Smooth muscle cell (in vitro differentiated cells): ENCODE data around the gene RPS6KA5. TPM values are rescaled to one million over a fixed set of nuclear protein-coding genes. Genes with fewer than 3 reads are reported as not detected.
"Not testable (repeated sequence)": the region's sequence is repeated elsewhere in the genome, so short reads cannot be mapped to it uniquely, and the experiment has no call there.

Source experiments
- DNase-seq: peaks from one replicate; lab custom pipeline; 2025; ENCODE audit not compliant: unreplicated experiment; lab: John Stamatoyannopoulos, UW
- H2AFZ ChIP-seq: fragments of 200-600 bp; sonication (generic); 2 replicates; pipeline ENCODE4 v1.6.0; 2016; ENCODE audit warnings: antibody characterized with exemption, low read depth, mild to moderate bottlenecking
- H3F3A ChIP-seq: fragments of 200-600 bp; sonication (generic); 2 replicates; pipeline ENCODE4 v1.6.0; 2017; ENCODE audit warnings: antibody characterized with exemption, low read depth
- H3K27ac ChIP-seq: fragments of 200-600 bp; sonication (generic); 2 replicates; pipeline ENCODE4 v1.5.1; 2016; ENCODE audit warnings: low read depth, mild to moderate bottlenecking
- H3K27me3 ChIP-seq: fragments of 200-600 bp; sonication (generic); 2 replicates; pipeline ENCODE4 v1.6.1; 2016; ENCODE audit warnings: low read depth, mild to moderate bottlenecking
- H3K36me3 ChIP-seq: fragments of 200-600 bp; sonication (generic); 2 replicates; pipeline ENCODE4 v1.5.1; 2016; ENCODE audit warnings: low read depth
- H3K4me1 ChIP-seq: fragments of 200-600 bp; sonication (generic); 2 replicates; pipeline ENCODE4 v1.5.1; 2016; ENCODE audit warnings: low read depth
- H3K4me2 ChIP-seq: fragments of 200-600 bp; sonication (generic); 2 replicates; pipeline ENCODE4 v1.6.0; 2016; ENCODE audit warnings: mild to moderate bottlenecking
- H3K4me3 ChIP-seq: fragments of 200-600 bp; sonication (generic); 2 replicates; pipeline ENCODE4 v1.5.1; 2016; ENCODE audit warnings: mild to moderate bottlenecking
- H3K79me2 ChIP-seq: fragments of 200-600 bp; sonication (generic); 2 replicates; pipeline ENCODE4 v1.6.0; 2016; ENCODE audit warnings: low read depth, mild to moderate bottlenecking
- H3K9ac ChIP-seq: fragments of 200-600 bp; sonication (generic); 2 replicates; pipeline ENCODE4 v1.6.0; 2016; ENCODE audit warnings: low read depth
- H3K9me3 ChIP-seq: fragments of 200-600 bp; sonication (generic); replicated peaks from 2 replicates; pipeline ENCODE4 v1.5.1; 2016; ENCODE audit warnings: low read depth
- H4K20me1 ChIP-seq: fragments of 200-600 bp; sonication (generic); 2 replicates; pipeline ENCODE4 v1.6.0; 2016; ENCODE audit warnings: low read depth
- WGBS: methylation state at CpG from one replicate; pipeline ENCODE4 v1.1.7; 2016; ENCODE audit warnings: low lambda C conversion rate; 5-methylcytosine and 5-hydroxymethylcytosine counted together
- polyA plus RNA-seq: library from polyadenylated mRNA; unstranded; fragments of >200 nt; fragmentation: Nextera tagmentation; extraction: Ambion mirVana; gene quantifications from 2 replicates; pipeline ENCODE4 v1.2.1, GENCODE V29; 2016
- total RNA-seq: library from RNA; depleted of rRNA; stranded (reverse); fragments of >200 nt; gene quantifications from 2 replicates; pipeline ENCODE4 v1.2.3, GENCODE V29; 2014
- TF ChIP-seq, protein P1 (sequence below): fragments of 200-600 bp; sonication (generic); IDR thresholded peaks from 2 replicates; pipeline ENCODE4 v1.5.1; 2017; ENCODE audit warnings: borderline replicate concordance, mild to moderate bottlenecking, antibody characterized with exemption; ENCODE audit not compliant: insufficient read depth, poor library complexity, severe bottlenecking

Gene RPS6KA5
- total and polyA plus RNA-seq, 2 experiments from 2014 or later, result 1.0 to 1.5 TPM

DNA sequence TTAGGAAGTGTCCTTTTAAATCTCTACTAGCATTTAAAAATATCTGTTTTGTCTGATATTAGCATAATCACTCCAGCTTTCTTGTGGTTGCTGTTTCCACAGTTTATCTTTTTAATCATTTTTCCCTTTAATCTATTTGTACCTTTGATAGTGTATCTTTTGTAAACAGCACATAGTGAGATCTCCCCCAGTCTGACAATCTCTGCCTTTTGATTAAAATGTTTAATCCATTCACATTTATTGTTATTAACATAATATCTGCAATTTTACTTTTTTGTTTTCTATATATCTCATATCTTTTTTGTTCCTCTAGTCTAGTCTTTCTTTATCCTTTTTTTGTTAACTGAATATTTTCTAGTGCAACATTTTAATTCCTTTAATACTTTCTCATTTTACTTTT is 104.2 kb downstream of the RPS6KA5 start:
- no peak overlapping the region for H2AFZ ChIP-seq
- peaks cover 3% of the 10 kb centered on the region for H3K36me3 ChIP-seq
- H3F3A ChIP-seq, result no peaks in the 10 kb centered on the region
- no peak overlapping the region for H3K4me2 ChIP-seq
- TF ChIP-seq, protein P1, sequence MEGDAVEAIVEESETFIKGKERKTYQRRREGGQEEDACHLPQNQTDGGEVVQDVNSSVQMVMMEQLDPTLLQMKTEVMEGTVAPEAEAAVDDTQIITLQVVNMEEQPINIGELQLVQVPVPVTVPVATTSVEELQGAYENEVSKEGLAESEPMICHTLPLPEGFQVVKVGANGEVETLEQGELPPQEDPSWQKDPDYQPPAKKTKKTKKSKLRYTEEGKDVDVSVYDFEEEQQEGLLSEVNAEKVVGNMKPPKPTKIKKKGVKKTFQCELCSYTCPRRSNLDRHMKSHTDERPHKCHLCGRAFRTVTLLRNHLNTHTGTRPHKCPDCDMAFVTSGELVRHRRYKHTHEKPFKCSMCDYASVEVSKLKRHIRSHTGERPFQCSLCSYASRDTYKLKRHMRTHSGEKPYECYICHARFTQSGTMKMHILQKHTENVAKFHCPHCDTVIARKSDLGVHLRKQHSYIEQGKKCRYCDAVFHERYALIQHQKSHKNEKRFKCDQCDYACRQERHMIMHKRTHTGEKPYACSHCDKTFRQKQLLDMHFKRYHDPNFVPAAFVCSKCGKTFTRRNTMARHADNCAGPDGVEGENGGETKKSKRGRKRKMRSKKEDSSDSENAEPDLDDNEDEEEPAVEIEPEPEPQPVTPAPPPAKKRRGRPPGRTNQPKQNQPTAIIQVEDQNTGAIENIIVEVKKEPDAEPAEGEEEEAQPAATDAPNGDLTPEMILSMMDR, result no peak
- no peaks in the 10 kb centered on the region for H4K20me1 ChIP-seq
- no peak overlapping the region for H3K4me3 ChIP-seq
- no peaks in the 10 kb centered on the region for H3K27me3 ChIP-seq
- no peak overlapping the region for H3K9ac ChIP-seq
- no peaks in the 10 kb centered on the region for H3K79me2 ChIP-seq
- peaks cover 7% of the 10 kb centered on the region for H3K9me3 ChIP-seq
- no peak overlapping the region for H3K27ac ChIP-seq
- DNase-seq, result no peak
- H3K4me1 ChIP-seq, result no peaks in the 10 kb centered on the region

DNA sequence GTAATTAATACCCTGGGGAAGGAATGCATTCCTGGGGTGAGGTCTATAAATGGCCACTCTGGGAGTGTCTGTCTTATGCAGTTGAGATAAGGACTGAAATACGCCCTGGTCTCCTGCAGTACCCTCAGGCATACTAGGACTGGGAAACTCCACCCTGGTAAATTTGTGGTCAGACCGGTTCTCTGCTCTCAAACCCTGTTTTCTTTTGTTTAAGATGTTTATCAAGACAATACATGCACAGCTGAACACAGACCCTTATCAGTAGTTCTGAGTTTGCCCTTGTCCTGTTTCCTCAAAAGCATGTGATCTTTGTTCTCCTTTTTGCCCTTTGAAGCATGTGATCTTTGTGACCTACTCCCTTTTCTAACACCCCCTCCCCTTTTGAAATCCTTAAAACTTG is 106.8 kb downstream of the RPS6KA5 start:
- WGBS, result 85% methylated on average over 2 of the region's 2 CpGs

DNA sequence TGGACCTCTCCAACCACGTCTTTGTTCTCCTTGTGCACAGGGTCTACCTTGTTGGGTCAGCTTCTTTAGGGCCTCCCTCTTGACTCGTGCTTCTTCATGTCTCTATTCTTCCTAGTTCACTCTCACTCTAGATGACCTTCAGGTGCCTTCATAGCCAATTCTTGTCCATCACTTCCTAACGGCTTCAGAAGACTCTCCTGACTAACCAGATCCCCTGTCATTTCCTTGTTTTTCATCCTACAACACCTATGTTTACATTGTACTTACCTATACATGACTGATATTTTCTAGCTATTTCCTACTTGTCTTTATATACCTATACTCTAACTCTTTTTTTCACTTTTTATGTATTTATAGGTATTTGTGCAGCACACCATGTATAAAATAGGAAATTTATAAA is 117.1 kb downstream of the RPS6KA5 start:
- Histone ChIP-seq H4K20me1 (no peaks in the 10 kb centered on the region), H3K4me1 (no peaks in the 10 kb centered on the region), H3K9ac (no peak overlapping the region), H3K36me3 (no peaks in the 10 kb centered on the region), H3K9me3 (no peaks in the 10 kb centered on the region), H3K4me3 (no peak overlapping the region), H3F3A (no peaks in the 10 kb centered on the region), H3K79me2 (no peaks in the 10 kb centered on the region), H3K27me3 (no peaks in the 10 kb centered on the region), H3K27ac (no peak overlapping the region), H3K4me2 (no peak overlapping the region), H2AFZ (no peak overlapping the region)
- TF ChIP-seq, protein P1, result no peak
- WGBS, result 93% methylated on average over 3 of the region's 3 CpGs
- no peak for DNase-seq

More for the DNA sequence above, 106.8 kb downstream of the RPS6KA5 start:
- H3F3A ChIP-seq, H3K4me3 ChIP-seq, H3K9me3 ChIP-seq, H3K4me2 ChIP-seq, H3K36me3 ChIP-seq, H3K4me1 ChIP-seq, H2AFZ ChIP-seq, H3K79me2 ChIP-seq, H3K27me3 ChIP-seq, H3K27ac ChIP-seq, H3K9ac ChIP-seq, DNase-seq, H4K20me1 ChIP-seq: not testable (repeated sequence)

DNA sequence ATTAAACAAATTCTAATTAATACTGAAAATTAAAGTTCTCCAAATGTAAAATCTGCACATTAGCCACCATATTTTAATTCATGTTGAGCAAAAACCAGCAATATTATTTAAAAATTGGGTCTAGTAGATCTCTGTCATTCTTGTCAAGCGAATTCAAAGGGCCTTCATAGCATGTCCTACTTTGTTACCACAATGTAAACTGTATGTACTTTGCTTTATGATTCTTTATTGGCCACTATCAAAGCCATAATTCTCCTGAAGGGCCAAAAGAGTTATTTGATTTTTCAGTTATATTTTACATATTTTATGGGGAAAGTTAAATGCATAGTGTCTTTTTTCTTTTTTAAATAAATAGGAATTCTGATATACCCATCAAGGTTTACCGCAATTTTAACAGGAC is 117.9 kb downstream of the RPS6KA5 start:
- WGBS, result 93% methylated on average over 2 of the region's 2 CpGs
- H4K20me1 ChIP-seq, result no peaks in the 10 kb centered on the region

More for the DNA sequence above, 117.9 kb downstream of the RPS6KA5 start:
- Histone ChIP-seq H3F3A (no peaks in the 10 kb centered on the region), H3K9ac (no peak overlapping the region), H3K9me3 (no peaks in the 10 kb centered on the region), H3K27ac (no peak overlapping the region), H3K4me1 (no peaks in the 10 kb centered on the region), H2AFZ (no peak overlapping the region), H3K4me2 (no peak overlapping the region), H3K36me3 (no peaks in the 10 kb centered on the region), H3K79me2 (no peaks in the 10 kb centered on the region), H3K27me3 (no peaks in the 10 kb centered on the region), H3K4me3 (no peak overlapping the region)
- DNase-seq, result no peak
- TF ChIP-seq, protein P1, result no peak
